ENCODE data around the gene GPR137.

- TF ChIP-seq, protein P1, sequence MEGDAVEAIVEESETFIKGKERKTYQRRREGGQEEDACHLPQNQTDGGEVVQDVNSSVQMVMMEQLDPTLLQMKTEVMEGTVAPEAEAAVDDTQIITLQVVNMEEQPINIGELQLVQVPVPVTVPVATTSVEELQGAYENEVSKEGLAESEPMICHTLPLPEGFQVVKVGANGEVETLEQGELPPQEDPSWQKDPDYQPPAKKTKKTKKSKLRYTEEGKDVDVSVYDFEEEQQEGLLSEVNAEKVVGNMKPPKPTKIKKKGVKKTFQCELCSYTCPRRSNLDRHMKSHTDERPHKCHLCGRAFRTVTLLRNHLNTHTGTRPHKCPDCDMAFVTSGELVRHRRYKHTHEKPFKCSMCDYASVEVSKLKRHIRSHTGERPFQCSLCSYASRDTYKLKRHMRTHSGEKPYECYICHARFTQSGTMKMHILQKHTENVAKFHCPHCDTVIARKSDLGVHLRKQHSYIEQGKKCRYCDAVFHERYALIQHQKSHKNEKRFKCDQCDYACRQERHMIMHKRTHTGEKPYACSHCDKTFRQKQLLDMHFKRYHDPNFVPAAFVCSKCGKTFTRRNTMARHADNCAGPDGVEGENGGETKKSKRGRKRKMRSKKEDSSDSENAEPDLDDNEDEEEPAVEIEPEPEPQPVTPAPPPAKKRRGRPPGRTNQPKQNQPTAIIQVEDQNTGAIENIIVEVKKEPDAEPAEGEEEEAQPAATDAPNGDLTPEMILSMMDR (IDR thresholded peaks at IDR 0.05; ENCODE audit: low read depth, low read length), result no peak
- TF ChIP-seq POLR2A (IDR thresholded peaks at IDR 0.05; ENCODE audit: extremely low read depth, insufficient read length), result no peak
Measured at GRCh38 chr11:64261556-64262080, 24.0 kb upstream of the GPR137 start.

Measured in NB4 (cell line).